Measurements from ENCODE around the gene TRAP1.

- TF ChIP-seq POLR2AphosphoS5 (IDR thresholded peaks at IDR 0.05; ENCODE audit: borderline replicate concordance, low read depth, low read length) (no peak), EZH2 (IDR thresholded peaks at IDR 0.05) (no peak), FOXP2 (optimal IDR thresholded peaks at IDR 0.05; ENCODE audit: control extremely low read depth, extremely low read length, insufficient read depth) (no peak)
Measured at GRCh38 chr16:3625911-3626732, 91.2 kb downstream of the TRAP1 start.
